GM12874 (cell line): ENCODE data around the gene THSD4.

Experiments used
- TF ChIP-seq, protein P1 (sequence below): IDR thresholded peaks from 2 replicates; pipeline ENCODE4 v1.5.1; 2011; ENCODE audit warnings: low read depth, mild to moderate bottlenecking, control low read depth, low read length, moderate library complexity; ENCODE audit not compliant: insufficient read depth

THSD4 gene

DNA sequence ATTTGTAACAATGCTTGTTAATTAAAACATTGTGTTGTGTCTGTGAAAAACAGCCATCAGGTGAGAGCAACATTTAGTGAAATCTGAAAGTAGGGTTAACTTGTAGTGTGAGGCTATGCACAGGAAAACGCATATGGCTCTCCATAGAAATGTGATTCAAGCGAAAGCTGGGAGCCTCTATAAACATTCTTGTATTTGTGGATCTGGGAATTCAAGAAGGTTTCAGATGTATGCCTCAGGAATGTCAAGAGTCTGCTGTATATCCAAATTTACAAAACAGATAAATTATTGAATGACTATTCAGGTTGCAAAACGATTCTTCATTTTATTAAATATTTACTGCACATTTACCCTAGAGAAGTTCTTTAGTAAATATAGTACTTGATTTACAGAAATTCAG lies 166.0 kb downstream of the THSD4 start:
- TF ChIP-seq, protein P1, sequence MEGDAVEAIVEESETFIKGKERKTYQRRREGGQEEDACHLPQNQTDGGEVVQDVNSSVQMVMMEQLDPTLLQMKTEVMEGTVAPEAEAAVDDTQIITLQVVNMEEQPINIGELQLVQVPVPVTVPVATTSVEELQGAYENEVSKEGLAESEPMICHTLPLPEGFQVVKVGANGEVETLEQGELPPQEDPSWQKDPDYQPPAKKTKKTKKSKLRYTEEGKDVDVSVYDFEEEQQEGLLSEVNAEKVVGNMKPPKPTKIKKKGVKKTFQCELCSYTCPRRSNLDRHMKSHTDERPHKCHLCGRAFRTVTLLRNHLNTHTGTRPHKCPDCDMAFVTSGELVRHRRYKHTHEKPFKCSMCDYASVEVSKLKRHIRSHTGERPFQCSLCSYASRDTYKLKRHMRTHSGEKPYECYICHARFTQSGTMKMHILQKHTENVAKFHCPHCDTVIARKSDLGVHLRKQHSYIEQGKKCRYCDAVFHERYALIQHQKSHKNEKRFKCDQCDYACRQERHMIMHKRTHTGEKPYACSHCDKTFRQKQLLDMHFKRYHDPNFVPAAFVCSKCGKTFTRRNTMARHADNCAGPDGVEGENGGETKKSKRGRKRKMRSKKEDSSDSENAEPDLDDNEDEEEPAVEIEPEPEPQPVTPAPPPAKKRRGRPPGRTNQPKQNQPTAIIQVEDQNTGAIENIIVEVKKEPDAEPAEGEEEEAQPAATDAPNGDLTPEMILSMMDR = no peak

- TF ChIP-seq, protein P1 = no peak
Observed at GRCh38 chr15:71282076-71282475, 166.8 kb downstream of the THSD4 start.

DNA sequence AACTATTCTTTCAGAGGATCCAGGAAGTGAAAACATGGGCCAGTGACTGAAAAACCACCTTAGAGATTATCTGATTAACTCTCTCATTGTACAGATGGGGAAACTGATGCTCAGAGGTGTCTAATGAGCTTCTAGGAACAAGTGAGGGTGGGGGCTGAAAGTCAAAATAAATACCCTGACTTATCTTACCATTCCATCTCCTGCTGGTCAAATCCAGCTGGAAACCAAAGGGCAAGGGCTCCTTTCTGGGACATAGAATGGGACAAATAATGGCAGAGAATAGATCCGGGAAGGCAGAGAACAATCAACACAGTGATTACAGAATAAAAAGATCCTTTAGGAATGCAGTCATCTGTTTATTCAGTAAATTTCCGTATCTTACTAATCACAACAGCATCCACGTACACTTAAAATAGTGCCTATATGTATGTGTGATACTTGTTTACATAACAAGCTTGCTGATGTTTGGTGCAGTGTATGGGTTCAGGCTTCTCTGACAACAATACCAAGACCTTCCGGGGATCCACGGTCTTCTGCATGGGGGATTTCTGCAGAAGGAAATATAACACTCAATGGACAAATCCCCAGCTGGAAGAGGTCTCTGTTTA lies 173.2 kb downstream of the THSD4 start:
- TF ChIP-seq, protein P1 = no peak

- TF ChIP-seq, protein P1 = no peak
Observed at GRCh38 chr15:71290002-71290401, 174.7 kb downstream of the THSD4 start.

DNA sequence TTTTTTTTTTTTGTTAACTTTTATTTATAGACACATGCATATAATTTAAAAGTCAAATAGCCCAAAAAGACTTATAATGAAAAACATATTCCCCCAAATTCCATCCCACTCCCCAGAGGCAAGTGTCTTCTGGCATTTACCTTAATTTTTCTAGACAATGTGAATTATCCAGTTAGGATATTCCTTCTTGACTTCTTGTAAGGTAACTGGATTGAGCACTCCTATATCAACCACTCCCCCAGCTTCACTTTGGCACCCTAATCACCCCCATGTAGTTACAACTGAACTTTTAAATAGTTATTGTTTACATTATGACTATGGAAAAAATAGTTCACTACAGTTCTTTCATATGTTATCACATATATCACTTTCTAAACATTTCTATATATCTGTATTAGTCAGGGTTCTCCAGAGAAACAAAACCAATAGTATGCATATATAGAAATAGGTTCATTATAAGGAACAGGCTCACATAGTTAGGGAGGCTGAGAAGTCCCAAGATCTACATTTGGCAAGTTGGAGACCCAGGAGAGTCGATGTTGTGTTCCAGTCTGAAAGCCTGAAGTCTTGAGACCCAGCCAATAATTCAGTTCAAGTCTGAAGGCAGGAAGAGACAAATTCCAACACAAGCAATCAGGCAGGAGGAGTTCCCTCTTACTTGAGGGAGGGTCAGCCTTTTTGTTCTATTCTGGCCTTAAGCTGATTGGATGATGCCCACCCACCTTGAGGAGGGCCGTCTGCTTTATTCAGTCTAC lies 175.8 kb downstream of the THSD4 start:
- TF ChIP-seq, protein P1 = no peak

- TF ChIP-seq, protein P1 = no peak
Observed at GRCh38 chr15:71291723-71292122, 176.5 kb downstream of the THSD4 start.

GRCh38 chr15:71293723-71294122 lies 178.5 kb downstream of the THSD4 start:
- TF ChIP-seq, protein P1 = no peak
